ENCODE data around the gene SORBS1.

The SORBS1 gene

GRCh38 chr10:95319239-95319638 is 241.9 kb downstream of the SORBS1 start:
- Histone ChIP-seq H3K4me1 (peaks cover 0 to 27% (median 4%) of the 10 kb centered on the region in 4 donors), H3K4me3 (no peak overlapping the region), H3K9me3 (no peaks in the 10 kb centered on the region), H3K27me3 (no peaks in the 10 kb centered on the region), H3K36me3 (peaks cover 85 to 99% (median 97%) of the 10 kb centered on the region in 3 donors), H3K27ac (no peak overlapping the region)
- no peak for TF ChIP-seq CTCF (IDR thresholded peaks at IDR 0.05)
- DNase-seq = no peak
- intact Hi-C loops (cut with DNase I; ENCODE audit: low total_unique reads) = no loop called here

DNA sequence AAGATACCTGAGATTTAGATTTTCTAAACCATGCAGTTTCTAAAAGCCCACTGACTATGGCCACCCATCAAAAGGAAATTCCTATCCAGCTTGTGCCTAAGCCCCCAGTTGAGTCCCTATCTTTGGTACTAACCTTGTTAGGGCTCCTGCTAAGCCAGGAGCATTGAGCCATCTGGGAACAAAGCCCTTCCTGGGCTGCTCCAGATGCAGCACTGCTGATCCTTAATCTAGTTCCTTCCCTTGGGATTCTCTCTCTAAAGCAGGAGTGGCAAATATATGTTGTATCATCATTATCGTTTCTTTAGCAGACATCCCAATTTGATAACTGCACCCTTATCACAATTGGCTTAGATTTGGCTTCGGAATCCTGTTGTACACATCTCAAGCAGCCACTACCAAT is 245.7 kb downstream of the SORBS1 start:
- peak overlapping the region in 1 of 2 donors; percentile 22 for H3K27ac ChIP-seq
- H3K27me3 ChIP-seq = no peaks in the 10 kb centered on the region
- no peak for TF ChIP-seq CTCF (IDR thresholded peaks at IDR 0.05)
- peaks cover 73 to 81% (median 80%) of the 10 kb centered on the region in 3 donors for H3K36me3 ChIP-seq
- peaks cover 0 to 64% (median 29%) of the 10 kb centered on the region in 4 donors for H3K4me1 ChIP-seq
- H3K4me3 ChIP-seq = no peak overlapping the region
- no peak for DNase-seq
- intact Hi-C loops (cut with DNase I; ENCODE audit: low total_unique reads) = no loop called here
- H3K9me3 ChIP-seq = no peaks in the 10 kb centered on the region

GRCh38 chr10:95314192-95314918 is 246.8 kb downstream of the SORBS1 start:
- Histone ChIP-seq H3K36me3 (peaks cover 62 to 71% (median 68%) of the 10 kb centered on the region in 3 donors), H3K4me3 (no peak overlapping the region), H3K27me3 (no peaks in the 10 kb centered on the region), H3K4me1 (peaks cover 0 to 76% (median 38%) of the 10 kb centered on the region in 4 donors), H3K9me3 (no peaks in the 10 kb centered on the region), H3K27ac (peak overlapping the region; percentile 4 to 5)
- DNase-seq = no peak
- TF ChIP-seq CTCF (IDR thresholded peaks at IDR 0.05) = no peak
- intact Hi-C loops (cut with DNase I; ENCODE audit: low total_unique reads) = no loop called here

DNA sequence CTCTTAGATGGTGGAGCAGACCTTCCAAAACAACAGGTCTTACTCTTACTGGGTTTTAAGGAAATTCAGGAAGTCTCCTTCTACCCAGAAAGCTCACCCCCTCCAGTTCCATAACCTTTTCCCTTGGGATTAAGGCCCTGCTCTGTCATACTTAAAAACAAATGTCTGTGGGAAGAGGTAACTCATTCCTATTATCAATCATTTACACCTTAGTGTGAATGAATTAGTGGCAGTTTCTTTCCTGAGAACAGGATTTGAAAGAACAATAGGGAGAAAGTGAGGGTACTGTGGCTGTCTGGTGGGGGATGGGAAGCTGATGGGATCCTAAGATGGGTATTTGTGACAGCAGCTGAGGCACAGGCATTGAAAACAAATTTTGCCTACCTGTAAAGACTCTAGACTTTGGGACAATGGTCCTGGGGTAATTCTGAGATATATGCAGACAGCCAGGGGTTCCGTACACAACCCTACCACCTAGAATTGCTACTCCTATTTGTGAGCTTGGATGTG is 248.1 kb downstream of the SORBS1 start:
- peaks cover 0 to 89% (median 49%) of the 10 kb centered on the region in 4 donors for H3K4me1 ChIP-seq
- intact Hi-C loops (cut with DNase I; ENCODE audit: low total_unique reads) = no loop called here
- peak overlapping the region; percentile 4 to 5 for H3K27ac ChIP-seq
- H3K4me3 ChIP-seq = no peak overlapping the region
- no peak for TF ChIP-seq CTCF (IDR thresholded peaks at IDR 0.05)
- peaks cover 50 to 58% (median 55%) of the 10 kb centered on the region in 3 donors for H3K36me3 ChIP-seq
- no peaks in the 10 kb centered on the region for H3K27me3 ChIP-seq
- DNase-seq = no peak
- no peaks in the 10 kb centered on the region for H3K9me3 ChIP-seq

GRCh38 chr10:95312257-95312656 is 248.9 kb downstream of the SORBS1 start:
- no peak for DNase-seq
- intact Hi-C loops (cut with DNase I; ENCODE audit: low total_unique reads) = no loop called here
- Histone ChIP-seq H3K9me3 (no peaks in the 10 kb centered on the region), H3K27me3 (no peaks in the 10 kb centered on the region), H3K4me3 (no peak overlapping the region), H3K27ac (peak overlapping the region in 1 of 2 donors; percentile 4), H3K4me1 (peaks cover 0 to 94% (median 49%) of the 10 kb centered on the region in 4 donors), H3K36me3 (peaks cover 43 to 50% (median 48%) of the 10 kb centered on the region in 3 donors)
- TF ChIP-seq CTCF (IDR thresholded peaks at IDR 0.05) = no peak
